ENCODE results near the gene KRTAP2-4.

GRCh38 chr17:41057547-41057946 is 8.1 kb downstream of the KRTAP2-4 start:
- TF ChIP-seq CTCF (IDR thresholded peaks at IDR 0.05; ENCODE audit: low read depth, low read length, poor library complexity, severe bottlenecking) (no peak), EZH2phosphoT487 (IDR thresholded peaks at IDR 0.05; ENCODE audit: borderline replicate concordance, low read length) (no peak)
